GM19025 (cell line): Measurements from ENCODE around the gene WASF2.

Experiments used
- ATAC-seq: cut with Tn5 transposase; IDR thresholded peaks from one replicate; pipeline ENCODE4 v1.9.1; 2021; ENCODE audit warnings: mild to moderate bottlenecking, low read depth, moderate library complexity; ENCODE audit not compliant: unreplicated experiment

The WASF2 gene

GRCh38 chr1:27363766-27364695 is 125.9 kb downstream of the WASF2 start:
- ATAC-seq = no peak

DNA sequence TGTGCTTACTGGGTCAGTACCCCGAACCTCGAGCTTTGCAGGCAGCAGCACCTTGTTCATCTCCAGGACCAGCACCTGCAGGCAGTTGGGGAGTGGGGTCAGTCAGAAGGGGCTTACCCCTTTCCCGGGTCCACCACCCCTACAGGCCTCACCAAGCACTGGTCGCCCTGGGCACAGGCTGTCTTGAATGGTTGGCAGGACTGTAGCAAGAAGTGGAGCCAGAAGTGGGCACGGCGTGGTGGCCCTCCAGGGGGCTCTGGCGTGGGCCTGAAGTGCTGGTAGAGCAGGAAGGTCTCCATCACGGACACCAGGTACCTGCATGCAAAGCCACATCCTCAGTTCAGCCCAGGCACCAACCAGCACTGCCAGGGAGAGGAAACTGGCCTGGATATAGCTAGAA is 128.4 kb downstream of the WASF2 start:
- ATAC-seq = no peak

- no peak for ATAC-seq
Observed at GRCh38 chr1:27361044-27361402, 128.9 kb downstream of the WASF2 start.

GRCh38 chr1:27360159-27361043 is 129.6 kb downstream of the WASF2 start:
- ATAC-seq = no peak

GRCh38 chr1:27359822-27360158 is 130.2 kb downstream of the WASF2 start:
- ATAC-seq = no peak

- ATAC-seq = no peak
Observed at GRCh38 chr1:27358928-27359313, 131.0 kb downstream of the WASF2 start.

GRCh38 chr1:27358038-27358927 is 131.7 kb downstream of the WASF2 start:
- ATAC-seq = no peak

DNA sequence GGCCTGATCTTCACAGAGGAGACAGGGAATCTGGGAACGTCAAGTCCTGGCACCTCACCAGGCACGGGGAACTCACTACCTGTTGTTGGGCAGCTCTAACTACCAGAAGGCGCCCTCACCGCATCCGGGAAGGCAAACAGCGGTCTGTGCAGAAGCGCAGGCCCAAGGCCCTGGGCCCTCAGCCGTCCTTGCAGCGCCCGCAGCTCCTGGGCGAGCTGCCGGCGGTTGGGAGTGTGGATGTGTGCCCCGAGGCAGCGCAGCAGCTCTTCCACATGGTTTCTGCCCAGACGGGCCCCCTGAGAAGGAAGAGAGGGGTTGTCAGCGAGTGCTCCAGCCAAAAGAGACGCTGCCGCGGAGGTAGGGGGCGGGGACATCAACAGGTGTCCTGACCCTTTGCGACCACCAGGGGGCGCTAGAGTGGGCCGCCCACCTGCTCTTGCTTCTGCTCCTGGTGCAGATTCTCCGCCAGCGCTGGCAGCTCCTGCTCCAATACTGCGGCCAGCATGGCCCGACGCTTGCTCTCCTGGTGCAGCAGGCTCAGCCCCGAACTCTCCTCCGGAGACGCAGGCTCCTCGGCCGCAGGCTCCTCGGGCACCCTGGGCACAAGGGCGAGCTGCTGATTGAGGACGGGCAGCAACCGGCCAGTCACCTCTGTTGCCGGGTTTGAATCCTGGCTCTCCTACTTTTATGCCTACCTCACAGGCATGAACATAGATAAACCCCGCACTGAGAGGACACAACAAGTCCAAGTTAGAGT is 132.5 kb downstream of the WASF2 start:
- no peak for ATAC-seq

DNA sequence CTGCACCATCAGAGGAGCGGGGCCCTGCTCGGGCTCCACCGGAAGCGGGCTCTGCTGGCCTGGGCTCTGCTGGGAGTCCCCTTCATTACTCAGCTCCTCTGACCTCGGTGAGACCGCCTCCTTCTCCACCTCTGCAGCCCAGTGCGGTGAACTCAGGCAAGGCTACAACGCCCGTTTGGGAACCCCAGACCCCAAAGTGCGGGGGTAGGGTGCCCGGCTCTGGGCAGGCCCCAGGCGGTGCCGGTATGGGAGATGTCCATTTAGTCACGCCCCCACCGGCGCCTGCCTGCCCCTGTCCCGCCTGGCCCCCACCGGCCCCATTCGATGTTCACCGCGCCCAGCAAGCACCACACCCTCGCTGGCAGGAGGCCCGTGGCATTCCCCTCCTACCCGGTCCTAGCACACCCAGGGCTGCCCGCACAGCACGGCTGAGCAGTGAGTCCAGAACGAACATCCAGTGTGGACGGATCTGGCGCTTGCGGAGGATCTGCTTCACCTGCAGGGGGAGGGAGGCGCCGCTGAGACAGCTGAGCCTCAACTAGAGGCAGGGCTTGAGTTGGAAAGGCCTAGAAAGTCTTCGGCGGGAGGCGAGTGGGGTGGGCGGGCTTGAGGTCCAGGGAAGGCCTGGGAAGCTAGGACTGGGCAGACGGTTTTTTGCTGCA is 133.2 kb downstream of the WASF2 start:
- ATAC-seq = no peak

GRCh38 chr1:27356277-27356618 is 133.7 kb downstream of the WASF2 start:
- ATAC-seq = no peak

- no peak for ATAC-seq
Observed at GRCh38 chr1:27355683-27356082, 134.3 kb downstream of the WASF2 start.
